ENCODE results near the gene ESF1. TPM values are rescaled to one million over a fixed set of nuclear protein-coding genes. Genes with fewer than 3 reads are reported as not detected.

The ESF1 gene
- total and polyA plus RNA-seq, 10 of the 15 experiments (the other 5 are each of a cell fraction or from before 2014, with no cell fraction given): 9.2 to 36.2 (median 18.4) TPM

DNA sequence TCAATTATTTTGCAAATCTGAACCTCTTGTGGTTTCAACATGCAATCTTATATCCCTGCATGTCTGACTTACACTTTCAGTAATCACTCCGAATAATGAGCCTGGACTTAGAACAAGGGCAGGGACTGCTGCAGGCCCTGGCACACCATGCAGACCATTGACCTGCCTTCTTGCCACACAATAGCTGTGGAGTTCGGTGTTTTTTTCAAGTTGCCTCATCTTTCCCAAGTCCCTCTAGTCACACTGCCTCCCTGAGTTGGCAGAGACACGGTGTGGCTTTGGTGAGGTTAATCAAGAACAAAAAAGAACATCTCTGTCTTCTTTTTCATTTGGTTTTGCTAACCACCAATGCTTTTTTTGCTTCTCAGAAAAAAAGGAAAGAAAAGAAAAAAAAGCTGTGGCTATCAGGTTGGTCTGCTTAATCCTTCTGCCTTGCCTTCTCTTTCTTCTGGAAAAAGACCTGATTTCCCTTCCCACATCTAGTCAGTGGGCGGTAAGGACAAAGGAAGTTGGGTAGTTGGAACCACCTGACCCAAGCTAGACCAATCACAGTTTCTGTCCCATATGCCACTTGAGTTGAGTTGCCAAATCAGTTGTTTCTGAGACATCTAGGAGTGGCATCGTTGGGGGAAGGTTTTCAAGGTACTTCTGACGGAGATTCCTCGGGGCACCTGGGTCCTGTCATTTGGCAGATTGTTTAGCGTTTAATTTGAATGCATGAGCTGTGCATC is 90.1 kb downstream of the ESF1 start:
- Histone ChIP-seq H3K27ac (ENCODE audit: control insufficient read depth, insufficient read depth) (no peak overlapping the region), H3K79me2 (ENCODE audit: control insufficient read depth, insufficient read depth, low read length) (no peaks in the 10 kb centered on the region), H3K9ac (ENCODE audit: control insufficient read depth, insufficient read depth, low read length) (no peak overlapping the region), H2AFZ (ENCODE audit: control insufficient read depth, low read depth, low read length) (no peak overlapping the region), H3K9me3 (replicated peaks; ENCODE audit: control insufficient read depth, insufficient read depth, low read length) (no peaks in the 10 kb centered on the region), H4K20me1 (ENCODE audit: control insufficient read depth, insufficient read depth) (no peaks in the 10 kb centered on the region), H3K27me3 (replicated peaks in 1 of 2; ENCODE audit: control insufficient read depth in 2 of 2, insufficient read depth in 2 of 2, low read length in 1 of 2) (no peaks in the 10 kb centered on the region; a peak in 1 of 4 replicates), H3K4me2 (ENCODE audit: control insufficient read depth, insufficient read depth) (no peak overlapping the region), H3K36me3 (ENCODE audit: control insufficient read depth in 2 of 2, insufficient read depth in 2 of 2, low read length in 1 of 2) (no peaks in the 10 kb centered on the region), H3K4me1 (ENCODE audit: control insufficient read depth, insufficient read depth, low read length) (no peaks in the 10 kb centered on the region), H3K4me3 (no peak overlapping the region)
- TF ChIP-seq ZBED1 (IDR thresholded peaks at IDR 0.05; ENCODE audit: borderline replicate concordance) (no peak), ZNF274 (IDR thresholded peaks at IDR 0.05; ENCODE audit: insufficient read depth, insufficient read length) (no peak), NFXL1 (IDR thresholded peaks at IDR 0.05; ENCODE audit: borderline replicate concordance) (no peak), RAD51 (IDR thresholded peaks at IDR 0.05) (no peak), CHD1 (IDR thresholded peaks at IDR 0.05; ENCODE audit: low read depth, low read length) (no peak), NFYB (IDR thresholded peaks at IDR 0.05; ENCODE audit: insufficient read depth, low read depth, low read length) (no peak), CBX3 (IDR thresholded peaks at IDR 0.05; ENCODE audit: borderline replicate concordance, low read depth) (no peak), SIN3A (IDR thresholded peaks at IDR 0.05; ENCODE audit: low read depth, low read length) (no peak), MEF2B (IDR thresholded peaks at IDR 0.05; ENCODE audit: partially characterized antibody, poor library complexity, severe bottlenecking) (no peak), EED (IDR thresholded peaks at IDR 0.05; ENCODE audit: low read depth) (no peak)
- TF ChIP-seq, protein P1, sequence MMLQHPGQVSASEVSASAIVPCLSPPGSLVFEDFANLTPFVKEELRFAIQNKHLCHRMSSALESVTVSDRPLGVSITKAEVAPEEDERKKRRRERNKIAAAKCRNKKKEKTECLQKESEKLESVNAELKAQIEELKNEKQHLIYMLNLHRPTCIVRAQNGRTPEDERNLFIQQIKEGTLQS (IDR thresholded peaks at IDR 0.05; ENCODE audit: borderline replicate concordance, extremely low read depth, low read depth, low read length): no peak
- intact Hi-C loops (cut with micrococcal nuclease; ENCODE audit: unreplicated experiment): no loop called here
- ChIA-PET POLR2A (no interaction called here), CTCF (interaction anchor here (1.4 kb wide), 1 partner anchor 77 kb away, joined by 4 read pairs; no protein-coding TSS in a partner anchor), SMC1A (ENCODE audit: uncharacterized antibody, unreplicated experiment) (no interaction called here), RAD21 (ENCODE audit: unreplicated experiment) (no interaction called here)
- FAIRE-seq (no peak), DNase-seq (ENCODE audit: low read depth, low spot score) (no peak), ATAC-seq (no peak)
- no TSS peak for BruUV-seq (replicated peaks)
- in situ Hi-C loops (cut with MboI): no loop called here
- 63% methylated on average over 8 of the region's 8 CpGs for WGBS (ENCODE audit: insufficient coverage, insufficient replicate concordance, low lambda C conversion rate, missing lambda C conversion rate)

Measured in GM12878 (cell line).